Suprapubic skin (tissue), 3 donors: Measurements from ENCODE around the gene PRMT1.

Experiments used
- EP300 ChIP-seq: sonication (generic); formaldehyde crosslinking; IDR thresholded peaks from one replicate; pipeline ENCODE4 v1.6.1; 2017; ENCODE audit warnings: antibody characterized with exemption
- POLR2A ChIP-seq, 2 donors: fragments of 450-650 bp; IDR thresholded peaks; one replicate each; pipeline ENCODE4 v1.6.1; 2017; ENCODE audit warnings: antibody characterized with exemption in 2 of 2, mild to moderate bottlenecking in 2 of 2, moderate library complexity in 2 of 2
- TF ChIP-seq, protein P1 (sequence below), 2 donors: fragments of 200-600 bp in 1 of 2; fragments of 450-650 bp in 1 of 2; sonication (generic) in 1 of 2; IDR thresholded peaks; one replicate each; pipeline ENCODE4 v1.5.1; 2016 to 2019; ENCODE audit warnings: antibody characterized with exemption in 2 of 2, mild to moderate bottlenecking in 1 of 2, moderate library complexity in 1 of 2

DNA sequence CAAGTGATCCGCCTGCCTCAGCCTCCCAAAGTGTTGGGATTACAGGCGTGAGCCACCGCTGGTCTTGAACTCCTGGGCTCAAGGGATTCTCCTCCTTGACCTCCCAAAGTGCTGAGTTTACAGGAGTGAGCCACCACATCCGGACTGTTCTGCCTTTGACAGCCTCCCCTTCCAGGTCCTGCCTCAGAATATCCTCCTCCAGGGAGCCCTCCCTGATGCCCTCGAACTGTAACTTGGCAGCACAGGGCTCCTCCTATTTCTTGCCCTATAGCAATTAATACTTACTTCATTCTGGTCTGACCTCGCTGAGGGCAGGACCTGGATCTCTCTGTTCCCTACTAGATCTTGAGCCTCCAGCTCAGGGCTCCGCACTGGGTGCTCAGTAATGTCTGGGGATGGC, 19.8 kb downstream of the PRMT1 start:
- TF ChIP-seq, protein P1, sequence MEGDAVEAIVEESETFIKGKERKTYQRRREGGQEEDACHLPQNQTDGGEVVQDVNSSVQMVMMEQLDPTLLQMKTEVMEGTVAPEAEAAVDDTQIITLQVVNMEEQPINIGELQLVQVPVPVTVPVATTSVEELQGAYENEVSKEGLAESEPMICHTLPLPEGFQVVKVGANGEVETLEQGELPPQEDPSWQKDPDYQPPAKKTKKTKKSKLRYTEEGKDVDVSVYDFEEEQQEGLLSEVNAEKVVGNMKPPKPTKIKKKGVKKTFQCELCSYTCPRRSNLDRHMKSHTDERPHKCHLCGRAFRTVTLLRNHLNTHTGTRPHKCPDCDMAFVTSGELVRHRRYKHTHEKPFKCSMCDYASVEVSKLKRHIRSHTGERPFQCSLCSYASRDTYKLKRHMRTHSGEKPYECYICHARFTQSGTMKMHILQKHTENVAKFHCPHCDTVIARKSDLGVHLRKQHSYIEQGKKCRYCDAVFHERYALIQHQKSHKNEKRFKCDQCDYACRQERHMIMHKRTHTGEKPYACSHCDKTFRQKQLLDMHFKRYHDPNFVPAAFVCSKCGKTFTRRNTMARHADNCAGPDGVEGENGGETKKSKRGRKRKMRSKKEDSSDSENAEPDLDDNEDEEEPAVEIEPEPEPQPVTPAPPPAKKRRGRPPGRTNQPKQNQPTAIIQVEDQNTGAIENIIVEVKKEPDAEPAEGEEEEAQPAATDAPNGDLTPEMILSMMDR (IDR thresholded peaks at IDR 0.05): no peak
- TF ChIP-seq POLR2A (IDR thresholded peaks at IDR 0.05): no peak
- TF ChIP-seq EP300: no peak
